H1 (cell line): ENCODE data around the gene GLI1.

Experiments used
- ATF3 ChIP-seq: IDR thresholded peaks from 2 replicates; pipeline ENCODE4 v1.6.1; 2011; ENCODE audit warnings: low read depth, mild to moderate bottlenecking, low read length; ENCODE audit not compliant: insufficient read depth
- BCL11A ChIP-seq, 2 experiments: IDR thresholded peaks; one replicate each; pipeline ENCODE4 v1.6.1; 2011; ENCODE audit warnings: low read depth in 2 of 2, low read length in 2 of 2, mild to moderate bottlenecking in 2 of 2
- CTCF ChIP-seq, 3 experiments: IDR thresholded peaks; 1 replicate in 2 of 3; 2 replicates in 1 of 3; pipeline versions ENCODE4 v1.5.1 to v1.6.1; 2011; ENCODE audit warnings: low read length in 3 of 3, mild to moderate bottlenecking in 3 of 3, inconsistent platforms in 2 of 3, low read depth in 1 of 3, moderate library complexity in 1 of 3; ENCODE audit not compliant: insufficient read depth in 1 of 3; ENCODE audit errors: control extremely low read depth in 1 of 3
- EZH2 ChIP-seq: fragments of 200-600 bp; sonication (generic); IDR thresholded peaks from 2 replicates; pipeline ENCODE4 v1.7.1; 2012; ENCODE audit warnings: low read depth, mild to moderate bottlenecking, moderate library complexity, low read length, inconsistent platforms; ENCODE audit not compliant: severe bottlenecking
- GABPA ChIP-seq: IDR thresholded peaks from 2 replicates; pipeline ENCODE4 v1.6.1; 2011; ENCODE audit warnings: mild to moderate bottlenecking, low read length, moderate library complexity, borderline replicate concordance; ENCODE audit not compliant: insufficient read depth
- NRF1 ChIP-seq: IDR thresholded peaks from 2 replicates; pipeline ENCODE4 v1.6.1; 2011; ENCODE audit warnings: mild to moderate bottlenecking, low read depth, low read length, improper control_type of control experiment
- POLR2A ChIP-seq, 2 experiments: IDR thresholded peaks; 1 replicate in 1 of 2; 2 replicates in 1 of 2; pipeline ENCODE4 v1.6.1; 2011; ENCODE audit warnings: low read depth in 2 of 2, low read length in 2 of 2, mild to moderate bottlenecking in 2 of 2; ENCODE audit errors: control extremely low read depth in 1 of 2
- POLR2AphosphoS5 ChIP-seq: IDR thresholded peaks from 2 replicates; pipeline ENCODE4 v1.6.1; 2011; ENCODE audit warnings: low read depth, low read length
- RAD21 ChIP-seq, 2 experiments: IDR thresholded peaks in 1 of 2; conservative IDR thresholded peaks in 1 of 2; 2 replicates each; pipeline ENCODE4 v1.6.1; 2011; ENCODE audit warnings: low read depth in 2 of 2, low read length in 2 of 2, improper control_type of control experiment in 1 of 2, inconsistent platforms in 1 of 2, mild to moderate bottlenecking in 1 of 2, moderate library complexity in 1 of 2
- RFX5 ChIP-seq: IDR thresholded peaks from 2 replicates; pipeline ENCODE4 v1.6.1; 2011; ENCODE audit warnings: low read depth, low read length, improper control_type of control experiment, borderline replicate concordance
- TAF1 ChIP-seq: IDR thresholded peaks from 2 replicates; pipeline ENCODE4 v1.6.1; 2011; ENCODE audit warnings: mild to moderate bottlenecking, low read depth, low read length
- TBP ChIP-seq: IDR thresholded peaks from 2 replicates; pipeline ENCODE4 v1.6.1; 2011; ENCODE audit warnings: low read depth, low read length, improper control_type of control experiment
- USF2 ChIP-seq: IDR thresholded peaks from 2 replicates; pipeline ENCODE4 v1.6.1; 2011; ENCODE audit warnings: low read length, improper control_type of control experiment
- YY1 ChIP-seq: IDR thresholded peaks from 2 replicates; pipeline ENCODE4 v1.6.1; 2011; ENCODE audit warnings: low read depth, mild to moderate bottlenecking, low read length

- TF ChIP-seq POLR2A (IDR thresholded peaks at IDR 0.05; ENCODE audit: control extremely low read depth in 1 of 2, low read depth in 2 of 2, low read length in 2 of 2) = no peak
- TF ChIP-seq POLR2AphosphoS5 = no peak
- TF ChIP-seq EZH2 = no peak
- no peak for TF ChIP-seq TAF1
- no peak for TF ChIP-seq CTCF (IDR thresholded peaks at IDR 0.05; ENCODE audit: control extremely low read depth in 1 of 3, insufficient read depth in 1 of 3, low read depth in 1 of 3, low read length in 3 of 3)
- no peak for TF ChIP-seq ATF3
- TF ChIP-seq RAD21 (IDR thresholded peaks at IDR 0.05 in 1 of 2, conservative IDR thresholded peaks at IDR 0.05 in 1 of 2; ENCODE audit: low read depth in 2 of 2, low read length in 2 of 2) = no peak
- TF ChIP-seq BCL11A (IDR thresholded peaks at IDR 0.05; ENCODE audit: low read depth in 2 of 2, low read length in 2 of 2) = no peak
- TF ChIP-seq TBP = no peak
- TF ChIP-seq GABPA = no peak
- no peak for TF ChIP-seq RFX5
- TF ChIP-seq NRF1 = no peak
- no peak for TF ChIP-seq YY1
- no peak for TF ChIP-seq USF2
Observed at GRCh38 chr12:57465747-57466505, 6.3 kb downstream of the GLI1 start.
